GM21390 (cell line): Measurements from ENCODE around the gene PGP.
"Not testable (repeated sequence)": the region's sequence is repeated elsewhere in the genome, so short reads cannot be mapped to it uniquely, and the experiment has no call there.

Source experiments
- ATAC-seq: cut with Tn5 transposase; IDR thresholded peaks from one replicate; pipeline ENCODE4 v1.9.1; 2021; ENCODE audit not compliant: unreplicated experiment

Gene PGP

DNA sequence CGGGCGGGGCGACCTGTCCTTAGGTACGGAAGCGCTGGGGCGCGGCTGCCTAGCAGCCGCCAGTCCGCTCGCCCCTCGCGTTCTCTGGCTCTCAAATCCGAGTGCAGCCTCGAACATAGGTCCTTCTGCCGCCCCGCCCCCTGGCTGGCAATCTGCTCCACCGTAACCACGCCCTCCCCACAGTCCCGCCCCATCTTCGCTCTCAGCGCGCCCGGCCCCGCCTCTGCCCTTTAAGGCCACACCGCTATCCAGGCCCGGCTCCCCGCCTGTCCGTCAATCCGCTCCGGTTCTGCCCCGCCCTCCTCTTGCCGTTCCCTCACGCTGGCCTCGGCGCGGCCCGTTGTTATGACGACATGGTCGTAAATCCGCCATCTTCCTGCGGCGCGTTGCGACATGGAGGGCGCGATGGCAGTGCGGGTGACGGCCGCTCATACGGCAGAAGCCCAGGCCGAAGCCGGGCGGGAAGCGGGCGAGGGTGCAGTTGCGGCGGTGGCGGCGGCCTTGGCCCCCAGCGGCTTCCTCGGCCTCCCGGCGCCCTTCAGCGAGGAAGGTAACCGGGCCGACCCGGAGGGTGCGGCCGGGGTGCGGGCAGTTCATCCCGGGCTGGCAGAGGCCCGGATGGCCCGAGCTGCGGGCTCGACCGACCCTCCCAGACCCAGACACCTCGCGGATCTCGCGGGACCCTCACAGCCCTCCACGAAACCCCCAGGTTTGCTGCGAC lies 8.7 kb upstream of the PGP start, which contains the start of gene E4F1:
TSS of gene E4F1 (plus strand) at position 371 of the 721 bp plus-strand sequence. CDS start at position 394, 23 bp downstream.
- ATAC-seq: peak; percentile 86

DNA sequence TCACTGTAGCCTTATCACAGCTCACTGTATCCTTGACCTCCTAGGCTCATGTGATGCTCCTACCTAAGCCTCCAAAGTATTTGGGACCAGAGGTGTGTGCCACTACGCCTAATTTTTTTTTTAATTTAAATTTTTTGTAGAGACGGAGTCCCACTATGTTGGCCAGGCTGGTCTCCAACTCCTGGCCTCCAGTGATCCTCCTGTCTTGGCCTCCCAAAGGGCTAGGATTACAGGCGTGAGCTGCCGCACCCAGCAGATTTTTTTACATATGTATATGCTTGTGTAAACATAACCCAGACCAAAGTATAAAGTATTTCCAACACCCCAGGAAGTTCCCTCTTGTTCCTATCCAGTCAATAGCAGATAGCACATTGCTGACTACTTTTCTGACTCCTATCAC lies 1.7 kb upstream of the PGP start:
- ATAC-seq: no peak

DNA sequence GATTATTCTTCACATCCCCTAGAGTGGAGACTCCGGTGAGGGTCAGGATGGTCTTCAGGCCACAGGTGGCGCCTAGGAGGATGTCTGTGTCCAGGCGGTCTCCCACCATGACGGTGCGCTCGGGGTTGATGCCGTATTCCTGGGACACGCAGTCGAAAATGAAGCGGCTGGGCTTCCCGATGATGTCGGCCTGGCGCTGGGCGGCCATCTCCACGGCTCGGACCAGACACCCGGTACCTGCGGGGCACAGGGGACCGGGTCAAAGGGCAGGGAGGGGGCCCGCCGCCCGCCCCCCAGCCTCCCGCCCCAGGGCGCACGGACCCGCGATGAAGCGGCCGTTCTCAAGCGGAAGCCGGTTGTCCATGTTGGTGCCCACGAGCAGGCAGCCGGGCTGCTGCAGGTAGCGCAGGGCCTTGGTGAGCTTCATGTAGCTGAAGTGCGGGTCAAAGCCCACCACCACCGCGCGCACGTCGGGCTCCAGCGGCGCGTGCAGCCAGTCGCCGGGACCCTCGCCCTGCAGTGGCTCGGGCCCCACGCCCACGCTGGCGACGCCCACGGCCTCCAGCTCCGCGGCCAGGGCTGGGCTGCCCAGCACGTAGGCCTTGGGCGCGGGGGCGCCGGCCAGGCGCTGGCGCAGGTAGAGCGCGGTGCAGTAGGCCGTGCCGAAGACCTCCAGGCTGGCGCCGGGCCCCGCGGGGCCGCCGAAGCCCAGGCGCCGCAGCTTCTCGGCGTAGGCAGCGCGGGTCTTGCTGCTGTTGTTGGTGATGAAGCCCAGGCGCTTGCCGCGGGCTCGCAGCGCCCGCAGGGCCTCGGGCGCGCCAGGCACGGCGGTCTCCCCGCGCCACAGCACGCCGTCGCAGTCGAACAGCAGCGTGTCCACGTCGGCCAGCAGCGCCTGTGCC lies 572 bp downstream of the PGP start:
- no peak for ATAC-seq

DNA sequence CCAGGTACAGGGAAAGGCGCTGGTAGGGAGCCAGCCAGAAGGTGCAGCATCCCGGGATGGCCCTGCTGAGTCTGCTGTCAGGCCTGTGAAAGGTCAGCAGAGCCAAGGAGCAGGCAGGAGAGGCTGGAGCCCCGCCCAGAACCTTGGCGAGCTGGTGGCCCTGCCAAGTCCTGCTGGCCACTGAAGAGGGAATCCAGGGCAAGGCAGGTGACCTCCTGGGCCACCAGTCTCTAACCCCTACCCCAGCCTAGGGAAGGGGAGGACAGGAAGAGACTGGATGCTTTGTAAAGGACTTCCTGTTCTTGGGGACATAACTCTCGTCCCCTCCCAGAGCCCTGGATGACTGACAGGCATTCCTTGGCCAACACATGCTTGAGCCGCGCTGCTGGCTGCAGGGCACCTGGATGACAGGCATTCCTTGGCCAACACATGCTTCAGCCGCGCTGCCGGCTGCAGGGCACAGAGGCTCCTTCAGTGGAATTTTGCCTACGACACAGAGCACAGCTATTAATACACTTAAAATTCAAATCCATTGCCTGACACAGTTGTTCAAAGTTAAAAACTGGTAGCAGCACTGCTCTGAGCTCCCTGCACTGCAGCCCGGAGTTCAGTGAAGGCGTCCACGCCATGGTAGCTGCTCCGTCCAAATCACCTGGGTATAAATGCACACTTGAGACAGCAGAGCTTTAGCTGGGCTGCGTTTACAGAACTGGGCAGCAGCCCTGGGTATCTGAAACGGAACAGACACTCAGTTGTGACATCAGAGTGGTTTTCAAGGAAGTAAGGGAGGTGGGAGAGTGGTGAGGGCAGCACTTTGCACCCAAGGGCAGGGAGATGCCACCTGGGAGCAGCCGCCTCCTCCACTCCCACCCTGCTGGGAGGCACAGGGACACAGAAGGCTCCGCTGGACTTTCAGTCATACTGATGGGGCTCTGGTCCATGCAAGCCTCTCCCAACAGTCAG lies 2.0 kb downstream of the PGP start:
- ATAC-seq: no peak

DNA sequence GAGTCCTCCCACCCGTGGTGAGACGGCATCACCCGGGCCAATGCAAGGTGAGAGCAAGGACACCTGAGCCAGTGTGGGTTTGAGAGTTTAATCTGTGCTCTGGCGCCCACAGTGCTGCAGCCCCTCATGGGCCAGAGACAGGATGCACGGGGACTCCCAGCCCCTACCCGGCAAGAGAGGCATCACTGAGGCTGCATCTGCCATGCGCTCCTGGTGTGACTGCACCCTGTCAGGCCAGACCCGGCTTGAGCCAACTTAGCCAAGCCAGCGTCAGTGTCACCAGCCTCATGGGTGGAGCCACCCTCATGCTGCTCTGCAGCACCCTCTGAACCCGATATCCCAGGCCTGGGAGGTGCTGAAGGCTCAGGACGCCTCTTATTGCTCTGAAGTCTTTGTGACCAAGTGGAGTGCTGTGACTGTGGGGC lies 2.7 kb downstream of the PGP start:
- no peak for ATAC-seq

DNA sequence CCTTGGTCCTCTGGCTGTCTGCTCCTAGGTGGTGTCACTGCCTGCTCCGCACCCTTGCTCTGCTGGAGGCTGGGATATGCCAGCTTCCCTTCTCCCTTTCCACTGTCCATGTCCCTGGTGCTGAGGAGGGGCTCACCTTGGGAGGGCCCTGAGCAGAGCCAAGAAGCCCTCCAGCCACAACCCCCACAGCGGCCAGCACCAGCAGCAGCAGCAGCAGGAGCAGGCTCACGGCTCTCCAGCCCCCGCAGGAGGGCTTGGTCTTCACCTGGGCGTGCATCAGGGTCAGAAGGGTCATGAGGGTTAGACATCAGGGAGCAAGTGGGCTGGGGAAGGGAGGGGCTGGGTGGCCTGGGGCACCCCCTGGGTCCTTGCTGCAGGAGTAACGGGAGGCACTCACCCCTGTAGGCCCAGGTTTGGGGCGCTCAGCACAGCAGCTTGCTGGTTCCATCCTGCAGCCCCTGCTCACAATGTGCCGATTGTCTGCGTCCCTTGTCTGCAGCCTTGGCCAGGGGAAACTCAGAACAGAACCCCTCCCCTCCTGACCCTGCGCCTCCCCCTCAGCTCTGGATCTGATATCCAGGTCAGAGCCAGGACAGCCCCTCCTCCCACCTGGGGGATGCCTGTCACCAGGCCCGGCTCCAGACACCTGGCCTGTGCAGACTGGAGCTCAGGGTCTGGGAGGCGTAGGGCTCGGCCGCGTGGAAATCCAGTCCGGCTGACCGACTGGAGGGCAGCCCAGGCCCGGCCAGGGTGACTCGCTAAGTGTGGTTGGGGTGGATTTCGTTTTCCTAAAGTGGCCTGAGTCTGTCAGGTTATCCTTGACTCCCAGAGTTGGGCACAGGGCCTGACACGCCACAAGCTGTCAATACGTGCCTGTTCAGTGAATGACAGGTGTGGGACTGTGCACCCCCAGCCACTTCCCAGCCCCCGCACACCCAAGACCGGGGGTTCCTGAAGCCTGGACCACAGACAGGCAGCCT lies 4.0 kb downstream of the PGP start, which contains the start of gene BRICD5:
TSS of gene BRICD5 (minus strand) at position 478 of the 980 bp plus-strand sequence. CDS start at position 448, 30 bp downstream.
- no peak for ATAC-seq

DNA sequence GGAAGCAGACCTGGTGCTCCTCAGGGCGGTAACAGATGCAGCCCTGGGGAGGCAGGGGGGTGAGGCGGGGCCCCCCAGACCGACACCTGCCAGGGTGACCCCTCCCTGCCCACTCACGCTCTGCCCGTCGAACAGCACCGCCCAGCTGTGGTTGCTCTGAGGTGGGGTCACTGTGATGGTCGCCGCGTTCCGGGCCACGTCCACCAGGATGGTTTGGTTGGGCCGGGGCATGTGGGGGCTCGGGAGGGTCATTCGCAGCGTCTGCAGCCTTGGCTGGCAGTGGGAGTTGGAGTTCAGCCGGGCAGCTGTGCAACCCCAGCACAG lies 4.7 kb downstream of the PGP start:
- no peak for ATAC-seq

DNA sequence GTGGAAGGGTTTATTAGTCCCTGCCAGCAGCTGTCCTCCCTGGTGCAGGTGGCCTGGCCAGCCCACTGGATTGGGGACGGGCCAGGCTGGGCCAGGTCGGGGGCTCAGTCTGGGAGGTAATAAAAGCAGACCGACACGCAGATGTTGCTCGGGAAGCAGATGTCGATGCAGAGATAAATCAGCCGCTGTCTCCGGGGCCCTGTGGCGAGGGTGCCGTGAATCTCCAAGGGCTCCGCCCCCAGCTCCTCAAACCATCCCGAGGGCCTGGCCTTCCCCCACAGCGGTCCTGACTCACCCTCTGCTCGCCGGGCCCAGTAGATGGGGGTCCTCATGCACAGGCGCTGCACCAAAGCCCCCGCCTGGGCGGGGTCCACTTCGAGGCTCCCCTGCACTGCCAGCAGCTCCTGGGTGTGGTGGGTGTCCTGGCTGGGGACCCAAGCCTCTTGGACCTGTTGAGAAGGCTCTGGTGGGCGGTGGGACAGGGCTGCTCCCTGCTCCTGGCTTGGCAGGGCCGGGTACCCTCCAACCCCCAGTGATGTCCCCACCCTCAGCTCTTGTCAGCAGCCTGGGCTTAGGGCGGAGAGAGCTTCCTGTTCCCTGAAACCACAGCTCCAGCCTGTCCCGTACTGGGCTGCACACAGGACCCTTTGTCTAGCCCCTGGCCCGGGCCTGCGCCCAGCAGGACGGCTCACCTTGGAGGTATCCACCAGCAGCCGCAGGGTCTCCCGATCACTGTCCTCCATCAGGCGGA lies 5.2 kb downstream of the PGP start:
- ATAC-seq: no peak

DNA sequence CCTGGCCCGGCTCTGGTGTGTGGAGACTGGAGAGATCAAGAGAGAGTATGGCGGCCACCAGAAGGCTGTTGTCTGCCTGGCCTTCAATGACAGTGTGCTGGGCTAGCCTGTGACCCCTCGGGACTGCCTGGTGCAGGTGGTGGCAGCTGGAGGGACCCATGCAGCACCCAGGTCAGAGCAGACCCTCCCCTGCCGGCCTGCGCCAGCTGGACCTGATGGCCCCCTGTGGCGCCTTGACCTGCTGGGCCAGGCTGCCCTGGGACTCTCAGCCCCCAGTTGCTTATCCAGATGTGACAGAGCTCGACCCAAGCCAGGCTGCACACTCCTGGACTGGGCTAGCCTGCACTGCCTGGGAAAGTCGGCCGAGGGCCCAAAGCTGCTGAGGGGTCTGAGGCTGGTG lies 5.9 kb downstream of the PGP start:
- no peak for ATAC-seq

DNA sequence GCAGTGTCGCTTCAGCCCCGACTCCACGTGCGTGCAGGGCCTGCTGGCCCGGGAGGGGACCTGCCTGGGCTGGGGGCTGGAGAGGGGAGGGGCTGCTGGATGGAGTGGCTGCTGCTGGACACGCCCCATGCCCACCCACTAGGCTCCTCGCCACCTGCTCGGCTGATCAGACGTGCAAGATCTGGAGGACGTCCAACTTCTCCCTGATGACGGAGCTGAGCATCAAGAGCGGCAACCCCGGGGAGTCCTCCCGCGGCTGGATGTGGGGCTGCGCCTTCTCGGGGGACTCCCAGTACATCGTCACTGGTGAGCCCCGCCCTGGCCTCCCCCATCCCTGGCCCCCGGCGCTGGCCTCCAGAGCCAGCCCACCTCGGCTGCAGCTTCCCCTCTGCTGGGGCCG lies 6.3 kb downstream of the PGP start:
- no peak for ATAC-seq

DNA sequence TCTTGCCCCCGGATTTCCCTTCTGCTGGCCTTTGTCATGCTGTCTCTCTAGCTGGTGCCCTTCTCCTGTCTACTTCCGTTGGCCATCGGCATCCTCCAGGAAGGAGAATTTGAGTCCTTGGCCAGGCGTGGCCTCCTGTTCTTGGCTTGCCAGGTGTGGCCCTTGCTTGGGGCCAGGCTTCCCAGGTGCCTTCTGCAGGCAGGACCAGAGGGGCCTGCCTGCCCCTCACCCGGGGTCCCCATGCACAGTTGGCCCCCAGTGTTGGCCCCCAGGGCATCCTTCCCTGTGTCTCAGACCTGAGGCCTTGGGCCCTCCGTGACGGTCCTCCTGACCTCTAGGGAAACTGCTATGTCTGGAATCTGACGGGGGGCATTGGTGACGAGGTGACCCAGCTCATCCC lies 6.8 kb downstream of the PGP start:
- no peak for ATAC-seq

DNA sequence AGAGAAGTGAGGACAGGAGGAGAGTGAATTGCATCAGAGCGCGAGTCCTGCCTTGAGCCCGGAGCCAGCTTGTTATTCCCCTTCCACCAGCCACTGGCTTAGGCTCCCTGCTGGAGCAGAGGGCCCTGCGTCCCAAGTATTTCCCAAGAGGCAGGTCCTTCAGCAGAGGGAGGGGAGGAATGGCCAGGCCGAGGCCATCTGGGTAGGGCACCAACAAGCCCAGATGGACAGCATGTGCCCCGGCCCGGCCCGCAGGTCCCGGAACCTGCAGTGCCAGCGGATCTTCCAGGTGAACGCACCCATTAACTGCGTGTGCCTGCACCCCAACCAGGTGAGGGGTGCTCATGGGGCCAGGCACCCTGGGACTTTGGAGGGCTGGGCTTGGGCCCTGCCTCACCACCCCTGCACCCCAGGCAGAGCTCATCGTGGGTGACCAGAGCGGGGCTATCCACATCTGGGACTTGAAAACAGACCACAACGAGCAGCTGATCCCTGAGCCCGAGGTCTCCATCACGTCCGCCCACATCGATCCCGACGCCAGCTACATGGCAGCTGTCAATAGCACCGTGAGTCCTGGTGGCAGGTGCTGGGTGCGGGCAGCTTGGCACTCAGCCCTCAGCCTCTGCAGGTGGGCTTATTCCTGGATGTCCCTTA lies 7.7 kb downstream of the PGP start:
- no peak for ATAC-seq

DNA sequence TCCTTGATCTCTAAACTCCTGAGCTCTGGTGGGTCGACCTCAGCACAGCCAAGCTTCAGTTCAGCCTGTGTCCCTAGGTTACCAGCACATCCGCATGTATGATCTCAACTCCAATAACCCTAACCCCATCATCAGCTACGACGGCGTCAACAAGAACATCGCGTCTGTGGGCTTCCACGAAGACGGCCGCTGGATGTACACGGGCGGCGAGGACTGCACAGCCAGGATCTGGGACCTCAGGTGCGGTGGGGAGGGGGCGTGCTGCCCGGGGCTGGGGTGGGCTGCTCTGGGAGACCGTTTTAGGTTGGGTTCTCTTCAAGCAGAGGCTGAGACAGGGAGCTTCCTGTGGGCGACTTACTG lies 8.2 kb downstream of the PGP start:
- ATAC-seq: peak; percentile 6

DNA sequence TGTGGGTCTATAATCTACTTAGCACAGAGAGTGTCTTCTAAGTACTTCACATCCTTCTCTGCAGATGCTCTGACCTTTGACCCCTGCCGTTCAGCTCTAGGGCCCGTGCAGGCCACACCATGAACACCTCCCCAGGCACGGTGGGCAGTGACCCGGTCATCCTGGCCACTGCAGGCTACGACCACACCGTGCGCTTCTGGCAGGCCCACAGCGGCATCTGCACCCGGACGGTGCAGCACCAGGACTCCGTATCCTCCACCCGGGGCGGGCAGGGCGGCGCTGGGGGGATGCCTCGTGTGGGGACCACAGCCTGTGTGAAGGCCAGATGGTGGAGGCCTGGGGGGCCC lies 8.7 kb downstream of the PGP start:
- peak; percentile 11 for ATAC-seq

DNA sequence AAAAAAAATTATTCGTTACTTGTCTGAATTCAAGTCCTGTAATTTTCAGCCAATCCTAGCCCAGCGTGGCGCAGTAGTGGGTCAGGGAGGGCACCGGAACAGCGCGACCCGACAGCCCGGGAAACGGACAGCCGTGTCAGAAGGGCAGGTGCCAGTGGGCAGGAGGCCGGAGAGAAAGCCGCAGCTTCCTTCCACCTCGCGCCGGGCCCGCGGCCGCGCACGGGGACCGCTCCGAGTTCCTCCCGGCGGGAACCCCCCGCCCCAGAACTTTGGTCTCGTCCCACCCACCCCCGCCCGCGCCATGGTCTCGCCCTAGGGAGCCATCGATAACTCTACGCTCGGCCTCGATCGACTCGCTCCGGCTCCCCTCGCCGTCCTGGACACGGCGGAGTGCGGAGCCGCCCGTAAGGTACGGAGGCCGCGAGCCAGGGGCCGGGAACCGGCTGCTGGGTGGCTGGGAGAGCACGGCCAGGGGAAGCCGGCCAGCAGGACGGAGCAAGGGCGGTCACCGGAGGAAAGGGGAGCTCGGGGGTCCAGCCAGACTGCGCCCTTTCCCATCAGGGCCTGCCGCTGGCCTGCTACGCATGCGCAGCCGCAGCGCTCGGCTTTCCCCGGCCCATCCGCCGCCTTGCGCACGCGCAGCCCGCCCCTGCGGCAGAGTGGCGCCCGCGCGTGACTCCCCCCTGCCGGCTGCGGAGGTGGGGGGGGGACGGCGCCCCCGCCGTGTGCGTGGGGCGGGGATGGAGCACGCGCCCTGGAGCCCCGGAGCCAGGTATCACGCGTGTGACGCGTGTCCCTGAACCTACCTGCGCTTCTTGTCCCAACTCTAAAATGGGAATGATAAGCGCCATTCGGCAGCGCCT lies 9.3 kb downstream of the PGP start, which contains the start of gene MLST8:
TSS of gene MLST8 (plus strand) at position 351 of the 863 bp plus-strand sequence. CDS start 632 bp downstream, outside the sequence.
- peak; percentile 51 for ATAC-seq

DNA sequence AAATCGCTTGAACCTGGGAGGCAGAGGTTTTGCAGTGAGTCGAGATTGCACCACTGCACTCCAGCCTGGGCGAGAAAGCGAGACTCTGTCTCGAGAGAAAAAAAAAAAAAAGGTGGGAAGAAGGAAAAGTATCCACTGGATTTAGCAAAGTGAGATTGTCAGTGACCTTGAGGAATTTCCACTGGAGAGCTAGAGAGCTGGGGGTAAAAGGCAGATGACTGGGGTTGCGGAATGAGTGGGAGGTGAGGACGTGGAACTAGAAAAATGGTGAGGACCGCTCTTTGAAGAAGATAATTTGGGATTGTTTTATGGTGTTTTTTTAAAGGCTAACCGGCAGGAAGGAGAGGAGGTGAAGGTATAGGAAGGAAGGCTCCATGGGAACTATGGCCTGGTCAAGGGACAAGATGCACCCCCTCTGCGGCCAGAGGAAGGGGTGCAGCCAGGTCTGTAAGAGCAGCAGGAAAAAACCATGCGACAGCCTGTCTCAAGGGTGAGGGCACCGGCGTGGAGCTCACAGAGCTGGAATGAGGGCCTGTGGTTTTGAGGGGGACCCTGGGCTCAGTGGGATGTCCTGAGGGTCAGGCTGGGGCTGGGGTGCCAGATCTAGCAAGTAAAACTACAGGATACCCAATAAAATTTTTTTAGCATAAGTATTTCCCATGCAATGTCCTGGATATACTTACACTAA lies 10.1 kb downstream of the PGP start:
- ATAC-seq: no peak

DNA sequence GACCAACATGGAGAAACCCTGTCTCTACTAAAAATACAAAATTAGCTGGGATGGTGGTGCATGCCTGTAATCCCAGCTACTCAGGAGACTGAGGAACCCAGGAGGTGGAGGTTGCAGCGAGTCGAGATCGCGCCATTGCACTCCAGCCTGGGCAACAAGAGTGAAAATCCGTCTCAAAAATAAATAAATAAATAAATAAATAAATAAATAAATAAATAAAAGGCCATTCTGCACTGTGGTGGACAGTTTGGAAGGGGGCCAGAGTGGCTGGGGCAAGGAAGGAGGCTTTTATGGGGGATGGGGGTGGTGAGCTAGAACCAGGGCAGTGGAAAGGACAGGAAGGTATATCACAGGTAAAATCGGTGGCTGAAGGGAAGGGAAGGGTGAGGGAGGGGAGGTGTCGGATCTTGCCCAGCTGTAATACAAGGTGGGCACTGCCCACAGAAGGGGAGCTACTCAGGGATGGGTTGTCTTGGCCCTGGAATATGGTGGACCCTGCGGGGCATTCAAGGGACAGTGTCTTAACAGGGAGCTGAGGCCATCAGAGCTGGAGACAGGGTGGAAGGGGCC lies 11.4 kb downstream of the PGP start:
- ATAC-seq: not testable (repeated sequence)
